ENCODE results near the gene NSDHL.

DNA sequence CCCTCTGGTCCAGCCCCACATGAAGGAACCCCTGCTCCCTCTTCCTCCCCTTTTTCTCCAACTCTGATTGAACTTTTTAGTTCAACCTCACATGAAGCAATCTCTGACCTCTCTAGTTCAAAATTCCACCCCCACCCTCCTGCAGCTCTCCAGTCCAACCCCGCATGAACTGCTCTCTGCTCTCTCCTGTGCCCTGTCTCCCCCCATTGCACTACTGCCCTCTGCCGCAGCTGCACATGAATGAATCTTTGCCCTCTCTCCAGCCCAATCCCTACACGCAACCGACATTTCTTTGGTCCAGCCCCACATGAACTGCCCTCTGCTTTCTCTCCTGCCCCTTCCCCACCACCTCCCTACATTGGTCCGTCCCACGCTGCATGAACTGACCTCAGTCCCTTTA, 7.2 kb upstream of the NSDHL start:
- TF ChIP-seq, protein P1, sequence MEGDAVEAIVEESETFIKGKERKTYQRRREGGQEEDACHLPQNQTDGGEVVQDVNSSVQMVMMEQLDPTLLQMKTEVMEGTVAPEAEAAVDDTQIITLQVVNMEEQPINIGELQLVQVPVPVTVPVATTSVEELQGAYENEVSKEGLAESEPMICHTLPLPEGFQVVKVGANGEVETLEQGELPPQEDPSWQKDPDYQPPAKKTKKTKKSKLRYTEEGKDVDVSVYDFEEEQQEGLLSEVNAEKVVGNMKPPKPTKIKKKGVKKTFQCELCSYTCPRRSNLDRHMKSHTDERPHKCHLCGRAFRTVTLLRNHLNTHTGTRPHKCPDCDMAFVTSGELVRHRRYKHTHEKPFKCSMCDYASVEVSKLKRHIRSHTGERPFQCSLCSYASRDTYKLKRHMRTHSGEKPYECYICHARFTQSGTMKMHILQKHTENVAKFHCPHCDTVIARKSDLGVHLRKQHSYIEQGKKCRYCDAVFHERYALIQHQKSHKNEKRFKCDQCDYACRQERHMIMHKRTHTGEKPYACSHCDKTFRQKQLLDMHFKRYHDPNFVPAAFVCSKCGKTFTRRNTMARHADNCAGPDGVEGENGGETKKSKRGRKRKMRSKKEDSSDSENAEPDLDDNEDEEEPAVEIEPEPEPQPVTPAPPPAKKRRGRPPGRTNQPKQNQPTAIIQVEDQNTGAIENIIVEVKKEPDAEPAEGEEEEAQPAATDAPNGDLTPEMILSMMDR (conservative IDR thresholded peaks at IDR 0.05; ENCODE audit: low read depth, low read length): no peak
- no peak for TF ChIP-seq BHLHE40 (IDR thresholded peaks at IDR 0.05; ENCODE audit: low read depth, low read length)
- TF ChIP-seq MAZ (IDR thresholded peaks at IDR 0.05; ENCODE audit: borderline replicate concordance, low read depth, low read length): no peak
- no peak for TF ChIP-seq CHD1 (IDR thresholded peaks at IDR 0.05; ENCODE audit: low read depth, low read length)
- TF ChIP-seq RAD21 (IDR thresholded peaks at IDR 0.05; ENCODE audit: low read length): no peak
- no peak for TF ChIP-seq POLR2A (IDR thresholded peaks at IDR 0.05; ENCODE audit: low read depth, low read length)
- TF ChIP-seq CEBPB (IDR thresholded peaks at IDR 0.05; ENCODE audit: low read depth, low read length): no peak
- no peak for TF ChIP-seq SMC3 (IDR thresholded peaks at IDR 0.05; ENCODE audit: low read depth, low read length)
- TF ChIP-seq, protein P2, sequence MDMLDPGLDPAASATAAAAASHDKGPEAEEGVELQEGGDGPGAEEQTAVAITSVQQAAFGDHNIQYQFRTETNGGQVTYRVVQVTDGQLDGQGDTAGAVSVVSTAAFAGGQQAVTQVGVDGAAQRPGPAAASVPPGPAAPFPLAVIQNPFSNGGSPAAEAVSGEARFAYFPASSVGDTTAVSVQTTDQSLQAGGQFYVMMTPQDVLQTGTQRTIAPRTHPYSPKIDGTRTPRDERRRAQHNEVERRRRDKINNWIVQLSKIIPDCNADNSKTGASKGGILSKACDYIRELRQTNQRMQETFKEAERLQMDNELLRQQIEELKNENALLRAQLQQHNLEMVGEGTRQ (IDR thresholded peaks at IDR 0.05; ENCODE audit: low read depth, low read length): no peak
